Gastroesophageal sphincter (tissue), 4 donors: ENCODE data around the gene CTSS. TPM values are rescaled to one million over a fixed set of nuclear protein-coding genes. Genes with fewer than 3 reads are reported as not detected.

ENCODE experiments used
- ATAC-seq: fragments of 150-250 bp; one replicate; pipeline ENCODE4 v1.9.1; 2016; ENCODE audit warnings: mild to moderate bottlenecking, moderate library complexity
- H3K27ac ChIP-seq, 4 donors: fragments of 200-600 bp; sonication (generic) in 3 of 4; 1 replicate in 3 of 4; 2 replicates in 1 of 4; pipeline ENCODE4 v1.5.1; 2016 to 2019
- H3K27me3 ChIP-seq: fragments of 200-600 bp; sonication (generic); one replicate; pipeline ENCODE4 v1.5.1; 2019
- H3K36me3 ChIP-seq, 2 donors: fragments of 200-600 bp; sonication (generic); one replicate each; pipeline ENCODE4 v1.5.1; 2019; ENCODE audit warnings: control low read depth in 1 of 2
- H3K4me1 ChIP-seq, 3 donors: fragments of 200-600 bp; sonication (generic); 1 replicate in 2 of 3; 2 replicates in 1 of 3; pipeline ENCODE4 v1.5.1; 2016 to 2019; ENCODE audit warnings: control low read depth in 2 of 3
- H3K4me3 ChIP-seq, 2 donors: fragments of 200-600 bp; sonication (generic); one replicate each; pipeline ENCODE4 v1.5.1; 2019; ENCODE audit warnings: mild to moderate bottlenecking in 1 of 2, moderate library complexity in 1 of 2
- H3K9me3 ChIP-seq, 3 donors: fragments of 200-600 bp; sonication (generic); one replicate each; pipeline ENCODE4 v1.5.1; 2017 to 2019; ENCODE audit warnings: control low read depth in 2 of 3
- EP300 ChIP-seq: sonication (generic); formaldehyde crosslinking; IDR thresholded peaks from one replicate; pipeline ENCODE4 v1.6.1; 2017; ENCODE audit warnings: antibody characterized with exemption, mild to moderate bottlenecking
- POLR2A ChIP-seq, 2 donors: fragments of 450-650 bp; IDR thresholded peaks; one replicate each; pipeline ENCODE4 v1.6.1; 2017; ENCODE audit warnings: antibody characterized with exemption in 2 of 2, mild to moderate bottlenecking in 2 of 2, moderate library complexity in 1 of 2
- POLR2AphosphoS5 ChIP-seq: sonication (generic); formaldehyde crosslinking; IDR thresholded peaks from one replicate; pipeline ENCODE4 v1.6.1; 2017; ENCODE audit warnings: antibody characterized with exemption
- whole genome bisulfite sequencing, 2 donors: methylation state at CpG; one replicate each; pipeline ENCODE4 v1.1.5; 2018; ENCODE audit warnings: low coverage in 1 of 2; 5-methylcytosine and 5-hydroxymethylcytosine counted together
- total RNA-seq, 4 donors: library from RNA; depleted of rRNA; stranded (reverse); fragments of >200 nt; gene quantifications; one replicate each; pipeline ENCODE4 v1.1.0, GENCODE V29; 2016
- TF ChIP-seq, protein P1 (sequence below), 4 experiments: fragments of 200-600 bp in 2 of 4; fragments of 450-650 bp in 2 of 4; sonication (generic) in 1 of 4; IDR thresholded peaks; one replicate each; pipeline ENCODE4 v1.5.1; 2017 to 2019; ENCODE audit warnings: antibody characterized with exemption in 4 of 4, mild to moderate bottlenecking in 2 of 4, moderate library complexity in 2 of 4

CTSS gene
- total RNA-seq, 4 donors from 2014 or later = 9.3 to 80.3 (median 50.4) TPM

DNA sequence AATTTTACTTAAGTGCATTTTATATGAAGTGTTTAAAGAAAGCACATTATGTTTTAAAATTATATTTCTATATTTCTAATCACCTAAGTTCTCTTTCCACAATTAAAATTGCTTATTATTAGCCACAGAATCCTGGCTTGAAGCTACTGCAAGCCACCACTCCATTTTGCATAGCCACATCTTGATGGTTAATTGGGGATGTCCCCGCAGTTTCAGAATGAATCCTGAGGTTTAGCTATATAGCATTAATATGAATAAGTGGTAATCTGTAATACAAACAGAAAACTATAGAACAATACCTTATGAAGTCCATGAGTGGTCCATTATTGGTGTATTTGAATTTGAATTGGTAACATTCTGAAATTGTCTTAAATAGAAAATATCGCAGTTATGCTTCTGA, 57.0 kb downstream of the CTSS start:
- H3K4me3 ChIP-seq = no peak overlapping the region
- H3K9me3 ChIP-seq = no peaks in the 10 kb centered on the region
- no peaks in the 10 kb centered on the region for H3K4me1 ChIP-seq
- H3K36me3 ChIP-seq = no peaks in the 10 kb centered on the region
- WGBS, 2 donors = 90 to 93% methylated on average over 2 of the region's 2 CpGs
- H3K27ac ChIP-seq = no peak overlapping the region
- no peaks in the 10 kb centered on the region for H3K27me3 ChIP-seq
- no peak for ATAC-seq
- TF ChIP-seq POLR2AphosphoS5 (no peak), EP300 (no peak), POLR2A (IDR thresholded peaks at IDR 0.05) (no peak)
- TF ChIP-seq, protein P1, sequence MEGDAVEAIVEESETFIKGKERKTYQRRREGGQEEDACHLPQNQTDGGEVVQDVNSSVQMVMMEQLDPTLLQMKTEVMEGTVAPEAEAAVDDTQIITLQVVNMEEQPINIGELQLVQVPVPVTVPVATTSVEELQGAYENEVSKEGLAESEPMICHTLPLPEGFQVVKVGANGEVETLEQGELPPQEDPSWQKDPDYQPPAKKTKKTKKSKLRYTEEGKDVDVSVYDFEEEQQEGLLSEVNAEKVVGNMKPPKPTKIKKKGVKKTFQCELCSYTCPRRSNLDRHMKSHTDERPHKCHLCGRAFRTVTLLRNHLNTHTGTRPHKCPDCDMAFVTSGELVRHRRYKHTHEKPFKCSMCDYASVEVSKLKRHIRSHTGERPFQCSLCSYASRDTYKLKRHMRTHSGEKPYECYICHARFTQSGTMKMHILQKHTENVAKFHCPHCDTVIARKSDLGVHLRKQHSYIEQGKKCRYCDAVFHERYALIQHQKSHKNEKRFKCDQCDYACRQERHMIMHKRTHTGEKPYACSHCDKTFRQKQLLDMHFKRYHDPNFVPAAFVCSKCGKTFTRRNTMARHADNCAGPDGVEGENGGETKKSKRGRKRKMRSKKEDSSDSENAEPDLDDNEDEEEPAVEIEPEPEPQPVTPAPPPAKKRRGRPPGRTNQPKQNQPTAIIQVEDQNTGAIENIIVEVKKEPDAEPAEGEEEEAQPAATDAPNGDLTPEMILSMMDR (IDR thresholded peaks at IDR 0.05) = no peak

DNA sequence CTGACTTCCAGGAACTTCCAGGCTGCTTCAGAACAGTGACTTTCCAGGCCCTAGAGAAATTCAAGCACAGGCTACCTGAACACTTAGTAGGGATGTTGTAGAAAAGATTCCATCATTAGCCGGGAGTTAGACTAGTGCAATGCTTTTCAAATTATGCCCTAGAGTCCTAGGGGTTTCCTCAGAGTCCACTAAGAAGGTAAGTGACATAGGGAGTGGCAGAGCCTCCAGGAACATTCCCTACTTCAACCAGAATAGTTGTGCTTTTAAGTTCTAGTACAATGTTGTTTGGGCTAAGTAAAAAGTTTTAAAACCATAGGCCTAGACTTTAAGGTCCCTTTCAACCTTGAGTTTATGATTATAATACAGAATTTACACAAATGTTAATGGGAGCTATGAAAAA, 59.5 kb downstream of the CTSS start:
- Histone ChIP-seq H3K27ac (no peak overlapping the region), H3K36me3 (no peaks in the 10 kb centered on the region), H3K4me3 (no peak overlapping the region), H3K9me3 (no peaks in the 10 kb centered on the region), H3K27me3 (no peaks in the 10 kb centered on the region), H3K4me1 (no peaks in the 10 kb centered on the region)
- TF ChIP-seq POLR2A (IDR thresholded peaks at IDR 0.05) (no peak), POLR2AphosphoS5 (no peak), EP300 (no peak)
- TF ChIP-seq, protein P1 (IDR thresholded peaks at IDR 0.05) = no peak
- WGBS, 2 donors = 67 to 83% methylated on average over 1 of the region's 1 CpG
- no peak for ATAC-seq

DNA sequence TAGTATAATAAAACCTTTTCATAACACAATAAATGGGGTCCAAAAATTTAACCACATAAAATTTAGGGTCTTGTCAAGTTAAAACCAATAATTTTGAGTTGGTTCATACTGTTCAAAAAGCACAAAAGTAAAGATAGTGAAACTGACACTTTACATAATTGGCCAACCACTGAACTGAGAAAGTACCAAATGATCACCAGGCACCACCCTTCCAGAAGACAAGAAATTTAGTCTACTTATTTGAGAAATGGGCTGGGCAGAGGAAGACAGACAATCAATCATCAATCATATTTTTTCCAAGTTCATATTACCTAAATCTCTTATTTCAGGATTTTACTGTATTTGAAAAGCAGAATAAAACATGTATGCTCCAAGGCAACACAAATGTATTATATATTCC, 62.2 kb downstream of the CTSS start:
- Histone ChIP-seq H3K27ac (no peak overlapping the region), H3K4me3 (no peak overlapping the region), H3K9me3 (no peaks in the 10 kb centered on the region), H3K36me3 (no peaks in the 10 kb centered on the region), H3K4me1 (no peaks in the 10 kb centered on the region), H3K27me3 (no peaks in the 10 kb centered on the region)
- TF ChIP-seq EP300 (no peak), POLR2A (IDR thresholded peaks at IDR 0.05) (no peak), POLR2AphosphoS5 (no peak)
- TF ChIP-seq, protein P1 (IDR thresholded peaks at IDR 0.05) = no peak
- ATAC-seq = no peak

DNA sequence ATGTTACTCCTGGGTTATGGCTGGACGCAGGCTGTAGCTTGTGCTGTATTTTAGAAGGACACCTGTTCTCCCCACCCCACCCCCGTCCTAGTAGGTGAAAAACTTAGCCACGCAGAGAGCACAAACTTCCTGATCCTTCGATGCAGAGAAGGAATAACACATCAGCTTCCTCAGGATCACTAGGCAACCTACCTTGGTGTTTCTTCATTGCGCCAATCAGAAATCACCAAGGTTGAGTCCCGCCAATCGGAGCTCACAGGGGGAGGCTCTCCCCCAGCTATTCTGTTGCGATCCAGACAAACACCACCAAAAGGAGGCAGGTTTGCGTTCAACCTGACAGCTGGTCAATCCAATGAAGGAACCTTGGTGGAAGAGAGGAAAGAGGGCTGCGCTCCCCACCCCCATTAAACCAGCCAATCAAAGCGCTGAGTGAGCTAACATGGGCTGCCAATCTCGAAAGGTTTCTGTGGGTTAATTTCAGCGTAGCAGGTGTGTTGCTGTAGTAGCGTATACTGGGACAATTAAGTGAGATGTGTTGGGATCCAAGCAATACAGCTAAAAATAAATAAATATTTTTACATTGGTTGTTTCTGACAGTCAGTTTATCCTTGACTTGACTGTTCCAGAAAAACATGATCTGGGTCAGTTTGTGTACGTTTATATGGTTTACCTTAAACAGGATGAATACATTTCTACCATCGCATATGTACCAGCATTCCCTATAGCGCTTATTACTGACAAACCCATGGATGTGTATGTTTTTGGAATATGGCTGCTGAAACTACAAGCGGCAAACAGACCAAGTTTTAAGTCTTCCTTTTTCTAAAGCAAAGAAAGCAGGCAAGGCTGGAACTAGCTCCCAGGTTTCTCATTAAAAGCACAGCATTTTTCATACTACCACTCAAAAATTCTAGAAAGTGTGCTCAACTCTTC, 68.3 kb downstream of the CTSS start, which contains the start of gene GOLPH3L:
Gene GOLPH3L, minus strand, starts transcription at position 160 of the 933 bp plus-strand sequence. CDS start 2,316 bp downstream, outside the sequence.
- 1% methylated on average over 9 to 14 of the region's 18 CpGs for WGBS, 2 donors
- H3K9me3 ChIP-seq = no peaks in the 10 kb centered on the region
- H3K27me3 ChIP-seq = no peaks in the 10 kb centered on the region
- H3K4me3 ChIP-seq = peak within 1 kb of the TSS; percentile 61 to 100
- H3K36me3 ChIP-seq = peaks cover 0 to 28% of the 10 kb centered on the region in 2 donors
- H3K4me1 ChIP-seq = peaks cover 4 to 39% (median 5%) of the 10 kb centered on the region in 3 donors
- peak; percentile 100 for ATAC-seq
- TF ChIP-seq POLR2AphosphoS5 (peak; percentile 70), EP300 (no peak), POLR2A (IDR thresholded peaks at IDR 0.05) (peak; percentile 48 to 55)
- TF ChIP-seq, protein P1 (IDR thresholded peaks at IDR 0.05) = no peak
- peak within 1 kb of the TSS; percentile 77 to 95 (median 79) for H3K27ac ChIP-seq

DNA sequence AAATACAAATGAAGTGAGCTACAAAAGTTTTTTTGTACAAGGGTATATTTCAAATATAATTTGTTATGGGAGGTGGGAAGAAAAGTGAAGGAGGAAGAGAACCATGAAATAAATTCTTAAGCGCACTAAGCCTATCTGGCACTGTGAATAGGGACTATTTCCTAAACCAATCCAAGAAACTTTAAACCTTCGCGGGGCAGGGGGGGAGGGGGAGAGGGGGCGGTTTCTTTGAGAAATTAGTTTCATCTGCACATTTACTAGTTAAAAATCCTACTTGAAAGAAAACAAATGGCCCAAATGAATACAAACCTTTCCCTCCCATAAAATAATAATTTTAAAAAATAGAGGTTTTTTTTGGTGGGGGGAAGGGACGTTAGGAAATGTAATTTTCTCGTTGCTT, 69.0 kb downstream of the CTSS start:
- H3K4me3 ChIP-seq = peak overlapping the region; percentile 61 to 100
- H3K9me3 ChIP-seq = no peaks in the 10 kb centered on the region
- TF ChIP-seq, protein P1 (IDR thresholded peaks at IDR 0.05) = no peak
- TF ChIP-seq EP300 (no peak), POLR2A (IDR thresholded peaks at IDR 0.05) (no peak), POLR2AphosphoS5 (no peak)
- no peaks in the 10 kb centered on the region for H3K27me3 ChIP-seq
- WGBS, 2 donors = 0% methylated on average over 6 of the region's 6 CpGs
- no peak for ATAC-seq
- H3K27ac ChIP-seq = peak overlapping the region; percentile 77 to 95 (median 79)
- H3K4me1 ChIP-seq = peaks cover 4 to 42% (median 5%) of the 10 kb centered on the region in 3 donors
- peaks cover 0 to 31% of the 10 kb centered on the region in 2 donors for H3K36me3 ChIP-seq
